Keratinocyte (primary cell): ENCODE measurements around the gene CNPY1. TPM values are rescaled to one million over a fixed set of nuclear protein-coding genes. Genes with fewer than 3 reads are reported as not detected.

Experiments used
- DNase-seq: peaks from one replicate; pipeline ENCODE4 v3.0.0-alpha.2; 2011; ENCODE audit warnings: low read depth, missing footprints, low spot score
- FAIRE-seq: peaks from 2 replicates; lab custom pipeline; 2011; peaks lifted over from hg19 to GRCh38; lab: Jason Lieb, UNC
- H2AFZ ChIP-seq: 2 replicates; pipeline ENCODE4 v1.6.0; 2012; ENCODE audit warnings: low read length, control low read depth, inconsistent platforms; ENCODE audit not compliant: control insufficient read depth
- H3K27ac ChIP-seq: 2 replicates; pipeline ENCODE4 v1.5.1; 2011; ENCODE audit warnings: low read length; ENCODE audit not compliant: control insufficient read depth, insufficient read depth
- H3K27me3 ChIP-seq: 3 replicates; pipeline ENCODE4 v1.6.0; 2011; ENCODE audit warnings: low read length; ENCODE audit not compliant: control insufficient read depth, insufficient read depth; ENCODE audit errors: extremely low read depth
- H3K36me3 ChIP-seq, 2 experiments: 2 replicates in 1 of 2; 3 replicates in 1 of 2; pipeline ENCODE4 v1.5.1; 2011; ENCODE audit warnings: low read length in 2 of 2, mild to moderate bottlenecking in 1 of 2; ENCODE audit not compliant: control insufficient read depth in 2 of 2, insufficient read depth in 2 of 2; ENCODE audit errors: extremely low read depth in 1 of 2
- H3K4me1 ChIP-seq: 3 replicates; pipeline ENCODE4 v1.5.1; 2011; ENCODE audit warnings: low read length; ENCODE audit not compliant: control insufficient read depth, insufficient read depth; ENCODE audit errors: extremely low read depth
- H3K4me2 ChIP-seq: 3 replicates; pipeline ENCODE4 v1.6.0; 2011; ENCODE audit warnings: low read depth, low read length; ENCODE audit not compliant: control insufficient read depth, insufficient read depth; ENCODE audit errors: extremely low read depth
- H3K4me3 ChIP-seq, 3 experiments: fragments of 200-600 bp in 1 of 3; sonication (generic) in 1 of 3; 2 replicates in 2 of 3; 3 replicates in 1 of 3; pipeline ENCODE4 v1.5.1; 2011 to 2016; ENCODE audit warnings: low read length in 3 of 3, mild to moderate bottlenecking in 3 of 3, control low read depth in 2 of 3, inconsistent platforms in 1 of 3, low read depth in 1 of 3, mixed read lengths in 1 of 3, mixed run types in 1 of 3, moderate library complexity in 1 of 3; ENCODE audit not compliant: control insufficient read depth in 2 of 3, insufficient read depth in 2 of 3; ENCODE audit errors: extremely low read depth in 1 of 3
- H3K79me2 ChIP-seq: 2 replicates; pipeline ENCODE4 v1.6.0; 2012; ENCODE audit warnings: low read length; ENCODE audit not compliant: control insufficient read depth, insufficient read depth
- H3K9ac ChIP-seq: 3 replicates; pipeline ENCODE4 v1.6.0; 2011; ENCODE audit warnings: low read length; ENCODE audit not compliant: control insufficient read depth, insufficient read depth; ENCODE audit errors: extremely low read depth
- H3K9me1 ChIP-seq: 3 replicates; pipeline ENCODE4 v1.6.0; 2011; ENCODE audit warnings: low read length; ENCODE audit not compliant: control insufficient read depth, insufficient read depth; ENCODE audit errors: extremely low read depth
- H3K9me3 ChIP-seq: 2 replicates; pipeline ENCODE4 v1.5.1; 2012; ENCODE audit warnings: low read depth, low read length; ENCODE audit not compliant: control insufficient read depth
- H4K20me1 ChIP-seq: 3 replicates; pipeline ENCODE4 v1.6.0; 2011; ENCODE audit warnings: low read length; ENCODE audit not compliant: control insufficient read depth, insufficient read depth; ENCODE audit errors: extremely low read depth
- EZH2 ChIP-seq: IDR thresholded peaks from one replicate; pipeline ENCODE4 v1.6.1; 2012; ENCODE audit warnings: inconsistent platforms, mild to moderate bottlenecking, low read length, moderate library complexity
- dilution Hi-C: fragments of 300-500 bp; cut with MboI; formaldehyde crosslinking; loops from one replicate; pipeline ENCODE4 v1.7.0; 2020; ENCODE audit warnings: low sequenced_read_pairs; ENCODE audit not compliant: extremely low pct_ligation_motif_present
- polyA plus RNA-seq, 5 experiments: library from polyadenylated mRNA; depleted of rRNA in 3 of 5; stranded (reverse) in 3 of 5; stranded (forward) in 1 of 5; unstranded in 1 of 5; fragments of >200 nt; gene quantifications; 1 replicate in 1 of 5; 2 replicates in 3 of 5; 3 replicates in 1 of 5; pipeline versions ENCODE4 v1.2.1 to v1.2.3, GENCODE V29; 2011 to 2012; ENCODE audit warnings: missing spikeins in 2 of 5, low read depth in 1 of 5, low replicate concordance in 1 of 5
- TF ChIP-seq, protein P1 (sequence below), 3 experiments: IDR thresholded peaks in 1 of 3; conservative IDR thresholded peaks in 1 of 3; optimal IDR thresholded peaks in 1 of 3; 2 replicates in 2 of 3; 3 replicates in 1 of 3; pipeline versions ENCODE3 to v1.5.1; 2011; ENCODE audit warnings: low read length in 3 of 3, mild to moderate bottlenecking in 3 of 3, moderate library complexity in 2 of 3, control low read depth in 1 of 3, inconsistent platforms in 1 of 3; ENCODE audit not compliant: insufficient read depth in 2 of 3; ENCODE audit errors: extremely low read depth in 1 of 3

The CNPY1 gene
- polyA plus RNA-seq, 1 donor (not counting 4 experiments of a cell fraction or from before 2014, with no cell fraction given), result not detected

DNA sequence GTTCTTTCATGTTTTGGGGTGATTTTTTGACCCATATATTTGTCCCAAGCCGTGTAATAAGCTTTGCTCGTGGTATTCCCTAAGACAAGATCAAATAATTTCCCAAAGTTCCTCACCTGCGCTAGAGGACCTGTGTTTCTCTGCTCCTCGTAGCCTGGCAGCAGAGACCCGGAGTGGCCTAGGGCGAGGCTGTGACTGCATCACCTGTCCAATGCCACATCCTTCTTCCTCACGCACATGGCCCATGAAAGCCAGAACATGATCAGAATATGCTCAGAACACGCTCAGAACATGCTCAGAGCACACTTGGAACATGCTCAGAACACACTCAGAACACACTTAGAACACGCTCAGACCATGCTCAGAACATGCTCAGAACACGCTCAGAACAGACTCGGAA is 64.6 kb downstream of the CNPY1 start:
- Histone ChIP-seq H3K4me2 (no peak overlapping the region), H3K27me3 (peaks cover 8% of the 10 kb centered on the region), H4K20me1 (no peaks in the 10 kb centered on the region), H3K9ac (no peak overlapping the region), H3K4me3 (no peak overlapping the region), H3K79me2 (no peaks in the 10 kb centered on the region), H3K36me3 (no peaks in the 10 kb centered on the region), H3K9me1 (no peaks in the 10 kb centered on the region), H2AFZ (no peak overlapping the region), H3K27ac (no peak overlapping the region), H3K9me3 (peaks cover 3% of the 10 kb centered on the region), H3K4me1 (peaks cover 3% of the 10 kb centered on the region)
- FAIRE-seq, result no peak
- dilution Hi-C loops, result no loop called here
- no peak for TF ChIP-seq EZH2
- TF ChIP-seq, protein P1, sequence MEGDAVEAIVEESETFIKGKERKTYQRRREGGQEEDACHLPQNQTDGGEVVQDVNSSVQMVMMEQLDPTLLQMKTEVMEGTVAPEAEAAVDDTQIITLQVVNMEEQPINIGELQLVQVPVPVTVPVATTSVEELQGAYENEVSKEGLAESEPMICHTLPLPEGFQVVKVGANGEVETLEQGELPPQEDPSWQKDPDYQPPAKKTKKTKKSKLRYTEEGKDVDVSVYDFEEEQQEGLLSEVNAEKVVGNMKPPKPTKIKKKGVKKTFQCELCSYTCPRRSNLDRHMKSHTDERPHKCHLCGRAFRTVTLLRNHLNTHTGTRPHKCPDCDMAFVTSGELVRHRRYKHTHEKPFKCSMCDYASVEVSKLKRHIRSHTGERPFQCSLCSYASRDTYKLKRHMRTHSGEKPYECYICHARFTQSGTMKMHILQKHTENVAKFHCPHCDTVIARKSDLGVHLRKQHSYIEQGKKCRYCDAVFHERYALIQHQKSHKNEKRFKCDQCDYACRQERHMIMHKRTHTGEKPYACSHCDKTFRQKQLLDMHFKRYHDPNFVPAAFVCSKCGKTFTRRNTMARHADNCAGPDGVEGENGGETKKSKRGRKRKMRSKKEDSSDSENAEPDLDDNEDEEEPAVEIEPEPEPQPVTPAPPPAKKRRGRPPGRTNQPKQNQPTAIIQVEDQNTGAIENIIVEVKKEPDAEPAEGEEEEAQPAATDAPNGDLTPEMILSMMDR (optimal IDR thresholded peaks at IDR 0.05 in 1 of 3, IDR thresholded peaks at IDR 0.05 in 1 of 3, conservative IDR thresholded peaks at IDR 0.05 in 1 of 3; ENCODE audit: extremely low read depth in 1 of 3, insufficient read depth in 2 of 3, low read length in 3 of 3), result no peak
- DNase-seq, result no peak

DNA sequence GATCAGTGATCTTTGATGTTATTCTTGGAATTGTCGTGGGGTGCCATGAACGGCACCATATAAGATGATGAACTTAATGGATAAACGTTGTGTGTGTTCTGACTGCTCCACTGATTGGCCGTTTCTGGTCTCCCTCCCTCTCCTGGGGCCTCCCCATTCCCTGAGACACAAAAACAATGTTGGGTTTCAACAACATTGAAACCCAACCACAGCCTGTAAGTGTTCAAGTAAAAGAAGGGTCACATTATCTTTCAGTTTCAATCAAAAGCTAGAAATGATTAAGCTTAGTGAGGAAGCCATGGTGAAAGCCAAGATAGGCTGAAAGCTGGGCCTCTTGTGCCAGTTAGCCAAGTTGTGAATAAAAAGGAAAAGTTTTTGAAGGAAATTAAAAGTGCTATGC is 68.9 kb downstream of the CNPY1 start:
- no peak for DNase-seq
- Histone ChIP-seq H3K4me3 (no peak overlapping the region), H3K9me1 (no peaks in the 10 kb centered on the region), H3K79me2 (no peaks in the 10 kb centered on the region), H3K9ac (no peak overlapping the region), H3K4me2 (no peak overlapping the region), H3K27me3 (peaks cover 10% of the 10 kb centered on the region), H4K20me1 (no peaks in the 10 kb centered on the region), H3K4me1 (peaks cover 4% of the 10 kb centered on the region), H3K36me3 (no peaks in the 10 kb centered on the region), H2AFZ (no peak overlapping the region), H3K9me3 (peaks cover 3% of the 10 kb centered on the region), H3K27ac (no peak overlapping the region)
- TF ChIP-seq, protein P1 (optimal IDR thresholded peaks at IDR 0.05 in 1 of 3, IDR thresholded peaks at IDR 0.05 in 1 of 3, conservative IDR thresholded peaks at IDR 0.05 in 1 of 3; ENCODE audit: extremely low read depth in 1 of 3, insufficient read depth in 2 of 3, low read length in 3 of 3), result no peak
- no peak for TF ChIP-seq EZH2
- dilution Hi-C loops, result no loop called here
- FAIRE-seq, result no peak
